Measurements from ENCODE around the gene MYCL. TPM values are rescaled to one million over a fixed set of nuclear protein-coding genes. Genes with fewer than 3 reads are reported as not detected.
"Not testable (repeated sequence)": the region's sequence is repeated elsewhere in the genome, so short reads cannot be mapped to it uniquely, and the experiment has no call there.

Gene MYCL
- total RNA-seq, 4 donors from 2014 or later, result 9.9 to 28.4 (median 14.0) TPM

DNA sequence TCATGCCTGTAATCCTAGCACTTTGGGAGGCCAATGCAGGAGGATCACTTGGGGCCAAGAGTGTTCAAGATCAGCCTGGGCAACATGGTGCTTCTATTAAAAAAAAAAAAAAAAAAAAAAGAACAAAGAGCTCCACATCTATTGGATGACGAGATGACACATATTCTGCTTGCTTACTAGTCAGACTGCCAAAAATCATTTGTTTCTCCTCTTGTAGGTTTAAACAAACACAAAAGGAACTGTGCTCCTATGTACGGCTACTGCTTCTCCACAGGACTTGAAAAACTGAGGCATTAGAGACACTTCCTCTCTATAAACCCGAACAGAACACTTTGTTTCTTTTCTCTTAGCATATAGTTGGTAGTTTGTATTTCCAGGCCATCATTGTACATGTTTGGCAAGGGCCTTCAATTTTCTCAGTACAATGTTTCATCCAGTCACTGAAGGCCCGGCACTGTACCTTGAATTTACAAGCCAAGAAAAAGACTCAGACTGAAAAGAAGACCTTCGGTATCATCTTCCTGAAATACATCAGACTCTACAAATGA, 24.4 kb downstream of the MYCL start:
- H3K27me3 ChIP-seq, result no peaks in the 10 kb centered on the region
- peaks cover 1 to 17% (median 7%) of the 10 kb centered on the region in 4 donors for H3K4me1 ChIP-seq
- DNase-seq, result no peak
- no peaks in the 10 kb centered on the region for H3K36me3 ChIP-seq
- no peak for TF ChIP-seq CTCF (IDR thresholded peaks at IDR 0.05)
- no peak for TF ChIP-seq POLR2A (IDR thresholded peaks at IDR 0.05)
- no peak overlapping the region for H3K4me3 ChIP-seq
- no peak overlapping the region for H3K27ac ChIP-seq
- no peaks in the 10 kb centered on the region for H3K9me3 ChIP-seq

DNA sequence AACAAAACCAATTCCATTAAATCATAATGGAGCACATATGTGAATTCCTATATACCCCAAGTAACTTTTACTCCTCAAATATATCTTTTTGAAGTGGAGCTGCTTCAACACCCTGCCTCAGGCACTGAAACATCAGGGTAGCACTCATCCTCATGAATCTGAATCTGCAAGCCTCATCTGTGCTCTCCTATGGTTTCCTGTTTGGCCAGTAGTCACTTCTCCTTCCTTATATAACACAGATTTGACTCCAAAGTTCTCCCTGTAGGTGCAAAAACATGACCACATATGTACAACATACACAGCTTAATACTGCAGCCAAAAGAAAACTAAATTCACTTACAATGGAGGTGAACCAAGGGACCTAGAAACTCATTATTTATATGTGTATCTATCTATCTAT, 25.6 kb downstream of the MYCL start:
- Histone ChIP-seq H3K36me3 (no peaks in the 10 kb centered on the region), H3K27me3 (no peaks in the 10 kb centered on the region), H3K4me1 (peaks cover 0 to 5% (median 2%) of the 10 kb centered on the region in 4 donors), H3K27ac (no peak overlapping the region), H3K4me3 (no peak overlapping the region), H3K9me3 (no peaks in the 10 kb centered on the region)
- no peak for DNase-seq
- no peak for TF ChIP-seq CTCF (IDR thresholded peaks at IDR 0.05)
- TF ChIP-seq POLR2A (IDR thresholded peaks at IDR 0.05), result no peak

GRCh38 chr1:39872698-39873097, 29.0 kb downstream of the MYCL start:
- Histone ChIP-seq H3K27me3 (no peaks in the 10 kb centered on the region), H3K4me1 (peaks cover 0 to 3% (median 0%) of the 10 kb centered on the region in 4 donors), H3K36me3 (no peaks in the 10 kb centered on the region), H3K9me3 (no peaks in the 10 kb centered on the region), H3K27ac (no peak overlapping the region), H3K4me3 (no peak overlapping the region)
- DNase-seq, result no peak
- TF ChIP-seq CTCF (IDR thresholded peaks at IDR 0.05), result no peak

DNA sequence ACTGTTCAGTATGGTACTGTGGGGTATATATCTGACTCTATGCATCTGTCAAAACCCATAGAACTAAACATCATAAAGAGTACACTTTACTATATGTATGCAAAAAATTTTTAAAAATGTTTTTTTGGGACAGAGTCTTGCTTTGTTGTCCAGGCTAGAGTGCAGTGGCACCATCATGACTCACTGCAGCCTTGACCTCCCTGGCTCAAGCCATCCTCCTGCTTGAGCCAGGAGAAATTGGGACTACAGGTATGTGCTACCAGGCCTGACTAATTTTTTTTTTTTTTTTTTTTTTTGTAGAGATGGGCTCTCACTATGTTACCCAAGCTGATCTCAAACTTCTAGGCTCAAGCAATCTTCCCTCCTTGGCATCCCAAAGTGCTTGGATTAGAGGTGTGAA, 29.9 kb downstream of the MYCL start:
- Histone ChIP-seq H3K27ac (no peak overlapping the region), H3K4me1 (peaks cover 0 to 3% (median 0%) of the 10 kb centered on the region in 4 donors), H3K27me3 (no peaks in the 10 kb centered on the region), H3K4me3 (no peak overlapping the region), H3K36me3 (no peaks in the 10 kb centered on the region), H3K9me3 (no peaks in the 10 kb centered on the region)
- DNase-seq, result no peak
- no peak for TF ChIP-seq CTCF (IDR thresholded peaks at IDR 0.05)
- TF ChIP-seq POLR2A (IDR thresholded peaks at IDR 0.05), result no peak

GRCh38 chr1:39871043-39871442, 30.7 kb downstream of the MYCL start:
- DNase-seq, H3K27ac ChIP-seq, H3K27me3 ChIP-seq, H3K9me3 ChIP-seq, H3K36me3 ChIP-seq, H3K4me1 ChIP-seq, H3K4me3 ChIP-seq: not testable (repeated sequence)

DNA sequence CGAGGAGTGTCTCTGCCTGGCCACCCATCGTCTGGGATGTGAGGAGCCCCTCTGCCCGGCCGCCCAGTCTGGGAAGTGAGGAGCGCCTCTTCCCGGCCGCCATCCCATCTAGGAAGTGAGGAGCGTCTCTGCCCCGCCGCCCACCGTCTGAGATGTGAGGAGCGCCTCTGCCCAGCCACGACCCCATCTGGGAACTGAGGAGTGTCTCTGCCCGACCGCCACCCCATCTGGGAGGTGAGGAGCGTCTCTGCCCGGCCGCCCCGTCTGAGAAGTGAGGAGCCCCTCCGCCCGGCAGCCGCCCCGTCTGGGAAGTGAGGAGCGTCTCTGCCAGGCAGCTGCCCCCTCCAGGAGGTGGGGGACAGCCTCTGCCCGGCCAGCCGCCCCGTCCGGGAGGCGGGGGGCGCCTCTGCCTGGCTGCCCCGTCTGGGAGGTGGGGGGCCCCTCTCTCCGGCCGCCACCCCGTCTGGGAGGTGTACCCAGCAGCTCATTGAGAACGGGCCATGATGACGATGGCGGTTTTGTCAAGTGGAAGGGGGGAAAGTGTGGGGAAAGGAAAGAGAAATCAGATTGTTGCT, 32.1 kb downstream of the MYCL start:
- H3K27ac ChIP-seq, DNase-seq, H3K27me3 ChIP-seq, H3K4me3 ChIP-seq, H3K36me3 ChIP-seq, H3K4me1 ChIP-seq, H3K9me3 ChIP-seq: not testable (repeated sequence)

GRCh38 chr1:39866767-39867166, 35.0 kb downstream of the MYCL start:
- Histone ChIP-seq H3K27ac (no peak overlapping the region), H3K36me3 (no peaks in the 10 kb centered on the region), H3K27me3 (no peaks in the 10 kb centered on the region), H3K9me3 (no peaks in the 10 kb centered on the region), H3K4me1 (no peaks in the 10 kb centered on the region), H3K4me3 (no peak overlapping the region)
- TF ChIP-seq CTCF (IDR thresholded peaks at IDR 0.05), result no peak
- no peak for TF ChIP-seq POLR2A (IDR thresholded peaks at IDR 0.05)
- DNase-seq, result no peak
